ENCODE data around the gene LTBR.
"Not testable (repeated sequence)": the region's sequence is repeated elsewhere in the genome, so short reads cannot be mapped to it uniquely, and the experiment has no call there.

LTBR gene

GRCh38 chr12:6383572-6384498 lies at the start of gene LTBR:
Gene LTBR (plus strand): TSS chr12:6384162. CDS start chr12:6384359, 197 bp downstream.
- DNase-seq: peak; percentile 99

GRCh38 chr12:6334359-6334758 lies 49.6 kb upstream of the LTBR start:
- DNase-seq: no peak

- no peak for DNase-seq
These were observed 49.0 kb upstream of the LTBR start for GRCh38 chr12:6334940-6335450.

GRCh38 chr12:6335451-6336078 lies 48.4 kb upstream of the LTBR start:
- DNase-seq: peak; percentile 96

- peak; percentile 100 for DNase-seq
These were observed 47.7 kb upstream of the LTBR start for GRCh38 chr12:6336079-6336888.

- DNase-seq: peak; percentile 81
These were observed 46.8 kb upstream of the LTBR start for GRCh38 chr12:6336889-6337853.

- DNase-seq: no peak
These were observed 46.0 kb upstream of the LTBR start for GRCh38 chr12:6337958-6338433.

- DNase-seq: not testable (repeated sequence)
These were observed 45.4 kb upstream of the LTBR start for GRCh38 chr12:6338536-6338935.

GRCh38 chr12:6338955-6339354 lies 45.0 kb upstream of the LTBR start:
- DNase-seq: no peak

- no peak for DNase-seq
These were observed 43.8 kb upstream of the LTBR start for GRCh38 chr12:6340032-6340638.

- no peak for DNase-seq
These were observed 43.1 kb upstream of the LTBR start for GRCh38 chr12:6340745-6341416.

GRCh38 chr12:6341417-6342139 lies 42.4 kb upstream of the LTBR start, which contains the start of gene TNFRSF1A:
Gene TNFRSF1A (minus strand): TSS chr12:6342076. CDS start chr12:6341814, 262 bp downstream.
- DNase-seq: peak; percentile 59

GRCh38 chr12:6342140-6342889 lies 41.6 kb upstream of the LTBR start:
- no peak for DNase-seq

- no peak for DNase-seq
These were observed 40.4 kb upstream of the LTBR start for GRCh38 chr12:6343518-6343917.

- DNase-seq: not testable (repeated sequence)
These were observed 39.8 kb upstream of the LTBR start for GRCh38 chr12:6344101-6344660.

GRCh38 chr12:6345319-6346091 lies 38.5 kb upstream of the LTBR start:
- DNase-seq: peak; percentile 74

GRCh38 chr12:6346235-6346832 lies 37.6 kb upstream of the LTBR start:
- peak; percentile 79 for DNase-seq

Measured in DMS53 (cell line).